ENCODE results near the gene FAAP20. TPM values are rescaled to one million over a fixed set of nuclear protein-coding genes. Genes with fewer than 3 reads are reported as not detected.

The FAAP20 gene
- total and polyA plus RNA-seq, 10 of the 15 experiments (the other 5 are each of a cell fraction or from before 2014, with no cell fraction given) = 0.79 to 91.8 (median 20.9) TPM

GRCh38 chr1:2158272-2158671 is 36.3 kb downstream of the FAAP20 start:
- ChIA-PET RAD21 (ENCODE audit: unreplicated experiment) (no interaction called here), SMC1A (ENCODE audit: uncharacterized antibody, unreplicated experiment) (no interaction called here), POLR2A (no interaction called here), CTCF (no interaction called here)
- no TSS peak for BruUV-seq (replicated peaks)
- DNase-seq (ENCODE audit: low read depth, low spot score) (no peak), FAIRE-seq (no peak), ATAC-seq (no peak)
- H3K36me3 ChIP-seq (ENCODE audit: control insufficient read depth in 2 of 2, insufficient read depth in 2 of 2, low read length in 1 of 2) = no peaks in the 10 kb centered on the region; a peak in 1 of 4 replicates
- no peak for TF ChIP-seq GATAD2B (conservative IDR thresholded peaks at IDR 0.05; ENCODE audit: low read depth)
- no peak for TF ChIP-seq SMARCA5 (IDR thresholded peaks at IDR 0.05)
- TF ChIP-seq RAD51 (IDR thresholded peaks at IDR 0.05) = no peak
- TF ChIP-seq TCF3 (IDR thresholded peaks at IDR 0.05; ENCODE audit: borderline replicate concordance, insufficient read depth, low read depth, low read length) = no peak
- TF ChIP-seq CHD2 (IDR thresholded peaks at IDR 0.05; ENCODE audit: borderline replicate concordance, low read depth, low read length) = no peak
- TF ChIP-seq CEBPZ (IDR thresholded peaks at IDR 0.05; ENCODE audit: low read depth, low read length) = no peak
- TF ChIP-seq GABPA (IDR thresholded peaks at IDR 0.05; ENCODE audit: low read depth) = no peak
- TF ChIP-seq POLR2AphosphoS2 (IDR thresholded peaks at IDR 0.05; ENCODE audit: low read depth, low read length) = no peak
- no peak for TF ChIP-seq HDAC6 (IDR thresholded peaks at IDR 0.05; ENCODE audit: unreplicated experiment)
- TF ChIP-seq USF2 (IDR thresholded peaks at IDR 0.05; ENCODE audit: borderline replicate concordance, low read depth, low read length) = no peak
- TF ChIP-seq BCL11A (IDR thresholded peaks at IDR 0.05; ENCODE audit: low read depth, low read length) = no peak
- TF ChIP-seq ZNF622 (IDR thresholded peaks at IDR 0.05) = no peak
- TF ChIP-seq RFX5 (IDR thresholded peaks at IDR 0.05; ENCODE audit: low read depth, low read length) = no peak
- no peak for TF ChIP-seq BACH1 (IDR thresholded peaks at IDR 0.05; ENCODE audit: borderline replicate concordance)
- H3K79me2 ChIP-seq (ENCODE audit: control insufficient read depth, insufficient read depth, low read length) = no peaks in the 10 kb centered on the region
- intact Hi-C loops (cut with micrococcal nuclease; ENCODE audit: unreplicated experiment) = no loop called here
- 90% methylated on average over 14 of the region's 16 CpGs for WGBS (ENCODE audit: insufficient coverage, insufficient replicate concordance, low lambda C conversion rate, missing lambda C conversion rate)
- H4K20me1 ChIP-seq (ENCODE audit: control insufficient read depth, insufficient read depth) = no peaks in the 10 kb centered on the region
- no peak overlapping the region for H3K4me2 ChIP-seq (ENCODE audit: control insufficient read depth, insufficient read depth)
- H3K27me3 ChIP-seq (replicated peaks in 1 of 2; ENCODE audit: control insufficient read depth in 2 of 2, insufficient read depth in 2 of 2, low read length in 1 of 2) = no peaks in the 10 kb centered on the region
- in situ Hi-C loops (cut with MboI) = loop anchor here (5.0 kb wide), 1 partner anchor 51 kb away; no protein-coding TSS in a partner anchor
- no peak overlapping the region for H3K9ac ChIP-seq (ENCODE audit: control insufficient read depth, insufficient read depth, low read length)
- no peak overlapping the region for H2AFZ ChIP-seq (ENCODE audit: control insufficient read depth, low read depth, low read length)
- no peak overlapping the region for H3K4me3 ChIP-seq
- H3K4me1 ChIP-seq (ENCODE audit: control insufficient read depth, insufficient read depth, low read length) = no peaks in the 10 kb centered on the region
- H3K9me3 ChIP-seq (replicated peaks; ENCODE audit: control insufficient read depth, insufficient read depth, low read length) = no peaks in the 10 kb centered on the region
- no peak overlapping the region for H3K27ac ChIP-seq (ENCODE audit: control insufficient read depth, insufficient read depth)

All from GM12878 (cell line).